Measurements from ENCODE around the gene EMC6. TPM values are rescaled to one million over a fixed set of nuclear protein-coding genes. Genes with fewer than 3 reads are reported as not detected.

Gene EMC6
- total RNA-seq, 2 donors from 2014 or later = 59.4 to 69.5 TPM

GRCh38 chr17:3622977-3623594 is 45.5 kb upstream of the EMC6 start:
- Mint-ChIP-seq H3K36me3 (ENCODE audit: low read depth) (peaks cover 75% of the 10 kb centered on the region), H3K4me3 (no peak overlapping the region), H3K4me1 (no peaks in the 10 kb centered on the region), H3K27ac (no peak overlapping the region), H3K9me3 (peaks cover 2% of the 10 kb centered on the region), H3K27me3 (ENCODE audit: insufficient read depth) (no peaks in the 10 kb centered on the region)
- WGBS, 2 experiments (ENCODE audit: insufficient coverage in 1 of 2, insufficient read length in 1 of 2) = 95 to 97% methylated on average over 14 to 16 of the region's 16 CpGs
- no peak for TF ChIP-seq CTCF (conservative IDR thresholded peaks at IDR 0.05)
- DNase-seq = no peak
- Histone ChIP-seq H3K27ac (ENCODE audit: low read depth, low read length) (no peak overlapping the region), H3K4me1 (ENCODE audit: control insufficient read depth, insufficient read depth, low read length) (no peaks in the 10 kb centered on the region), H3K4me3 (ENCODE audit: low read length) (no peak overlapping the region), H3K9me3 (ENCODE audit: control insufficient read depth, low read length) (peaks cover 8% of the 10 kb centered on the region), H3K9ac (ENCODE audit: extremely low read depth, low read length, poor library complexity, severe bottlenecking) (no peak overlapping the region), H3K36me3 (ENCODE audit: control insufficient read depth, insufficient read depth, low read length) (peaks cover 76% of the 10 kb centered on the region), H3K27me3 (ENCODE audit: control insufficient read depth, insufficient read depth, low read length, poor library complexity, severe bottlenecking) (no peaks in the 10 kb centered on the region)

- Histone ChIP-seq H3K27me3 (ENCODE audit: control insufficient read depth, insufficient read depth, low read length, poor library complexity, severe bottlenecking) (no peaks in the 10 kb centered on the region), H3K4me3 (ENCODE audit: low read length) (no peak overlapping the region), H3K9ac (ENCODE audit: extremely low read depth, low read length, poor library complexity, severe bottlenecking) (no peak overlapping the region), H3K4me1 (ENCODE audit: control insufficient read depth, insufficient read depth, low read length) (no peaks in the 10 kb centered on the region), H3K27ac (ENCODE audit: low read depth, low read length) (no peak overlapping the region), H3K9me3 (ENCODE audit: control insufficient read depth, low read length) (no peaks in the 10 kb centered on the region), H3K36me3 (ENCODE audit: control insufficient read depth, insufficient read depth, low read length) (peaks cover 66% of the 10 kb centered on the region)
- 88 to 93% methylated on average over 12 to 16 of the region's 16 CpGs for WGBS, 2 experiments (ENCODE audit: insufficient coverage in 1 of 2, insufficient read length in 1 of 2)
- no peak for TF ChIP-seq CTCF (conservative IDR thresholded peaks at IDR 0.05)
- Mint-ChIP-seq H3K4me1 (no peaks in the 10 kb centered on the region), H3K36me3 (ENCODE audit: low read depth) (peaks cover 70% of the 10 kb centered on the region), H3K4me3 (no peak overlapping the region), H3K9me3 (no peaks in the 10 kb centered on the region), H3K27ac (no peak overlapping the region), H3K27me3 (ENCODE audit: insufficient read depth) (no peaks in the 10 kb centered on the region)
- DNase-seq = no peak
Observed at GRCh38 chr17:3626831-3627768, 41.5 kb upstream of the EMC6 start.

GRCh38 chr17:3627769-3628167 is 40.8 kb upstream of the EMC6 start:
- Histone ChIP-seq H3K4me1 (ENCODE audit: control insufficient read depth, insufficient read depth, low read length) (no peaks in the 10 kb centered on the region), H3K27me3 (ENCODE audit: control insufficient read depth, insufficient read depth, low read length, poor library complexity, severe bottlenecking) (no peaks in the 10 kb centered on the region), H3K9me3 (ENCODE audit: control insufficient read depth, low read length) (no peaks in the 10 kb centered on the region), H3K9ac (ENCODE audit: extremely low read depth, low read length, poor library complexity, severe bottlenecking) (no peak overlapping the region), H3K27ac (ENCODE audit: low read depth, low read length) (no peak overlapping the region), H3K36me3 (ENCODE audit: control insufficient read depth, insufficient read depth, low read length) (peaks cover 68% of the 10 kb centered on the region), H3K4me3 (ENCODE audit: low read length) (no peak overlapping the region)
- Mint-ChIP-seq H3K4me3 (no peak overlapping the region), H3K9me3 (no peaks in the 10 kb centered on the region), H3K4me1 (peaks cover 2% of the 10 kb centered on the region), H3K36me3 (ENCODE audit: low read depth) (peaks cover 74% of the 10 kb centered on the region), H3K27me3 (ENCODE audit: insufficient read depth) (no peaks in the 10 kb centered on the region), H3K27ac (no peak overlapping the region)
- DNase-seq = no peak
- TF ChIP-seq CTCF (conservative IDR thresholded peaks at IDR 0.05) = no peak
- 96 to 98% methylated on average over 9 to 11 of the region's 11 CpGs for whole genome bisulfite sequencing, 2 experiments (ENCODE audit: insufficient coverage in 1 of 2, insufficient read length in 1 of 2)
